ENCODE data around the gene SIRPB2.

SIRPB2 gene

DNA sequence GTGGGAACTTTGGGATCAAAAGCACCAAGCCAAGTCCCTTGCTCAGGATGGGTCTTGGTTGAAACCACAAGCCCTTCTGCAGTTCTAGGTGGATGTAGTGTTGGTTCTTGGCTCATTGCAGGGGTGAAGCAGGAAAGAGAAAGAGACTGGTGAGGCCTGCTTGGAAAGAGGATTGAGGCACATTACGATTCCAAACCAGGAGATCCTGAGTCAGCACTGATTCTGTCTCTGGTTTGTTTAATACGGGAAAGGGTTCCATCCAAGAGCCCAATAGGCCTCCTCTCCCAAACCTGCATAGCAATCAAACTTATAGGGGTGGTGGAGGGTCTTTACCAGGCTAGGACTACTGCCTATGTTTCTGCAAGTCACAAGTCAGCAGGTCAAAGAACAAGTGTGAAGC lies 48.9 kb downstream of the SIRPB2 start:
- no peaks in the 10 kb centered on the region for H3K9me3 ChIP-seq (ENCODE audit: insufficient read depth, low read length)
- no peaks in the 10 kb centered on the region for H3K9me2 ChIP-seq (replicated peaks; ENCODE audit: insufficient read depth, low read length)
- H3F3A ChIP-seq (ENCODE audit: insufficient read depth), result no peaks in the 10 kb centered on the region
- H4K20me1 ChIP-seq (ENCODE audit: low read depth, low read length), result no peaks in the 10 kb centered on the region
- H3K4me3 ChIP-seq (ENCODE audit: insufficient read depth, low read length, poor library complexity, severe bottlenecking), result no peak overlapping the region
- H2AFZ ChIP-seq (ENCODE audit: low read depth, low read length, severe bottlenecking), result no peak overlapping the region
- no peak overlapping the region for H3K4me2 ChIP-seq (ENCODE audit: low read depth, low read length, poor library complexity, severe bottlenecking)
- no peaks in the 10 kb centered on the region for H3K36me3 ChIP-seq (ENCODE audit: low read length)
- no peak overlapping the region for H3K27ac ChIP-seq (ENCODE audit: low read depth, low read length)
- TF ChIP-seq CTCF (IDR thresholded peaks at IDR 0.05; ENCODE audit: insufficient read depth, low read length, poor library complexity, severe bottlenecking) (no peak), EZH2phosphoT487 (conservative IDR thresholded peaks at IDR 0.05; ENCODE audit: low read length) (no peak)
- no peaks in the 10 kb centered on the region for H3K27me3 ChIP-seq (ENCODE audit: low read length)
- no peaks in the 10 kb centered on the region for H3K79me2 ChIP-seq (ENCODE audit: insufficient read depth, low read length)
- H3K9ac ChIP-seq (ENCODE audit: low read length), result no peak overlapping the region

- H2AFZ ChIP-seq (ENCODE audit: low read depth, low read length, severe bottlenecking), result no peak overlapping the region
- no peaks in the 10 kb centered on the region for H3K9me3 ChIP-seq (ENCODE audit: insufficient read depth, low read length)
- H3K36me3 ChIP-seq (ENCODE audit: low read length), result no peaks in the 10 kb centered on the region
- H3K27me3 ChIP-seq (ENCODE audit: low read length), result no peaks in the 10 kb centered on the region
- H3K79me2 ChIP-seq (ENCODE audit: insufficient read depth, low read length), result no peaks in the 10 kb centered on the region
- H3K9me2 ChIP-seq (replicated peaks; ENCODE audit: insufficient read depth, low read length), result no peaks in the 10 kb centered on the region
- H4K20me1 ChIP-seq (ENCODE audit: low read depth, low read length), result no peaks in the 10 kb centered on the region
- no peaks in the 10 kb centered on the region for H3F3A ChIP-seq (ENCODE audit: insufficient read depth)
- no peak overlapping the region for H3K4me3 ChIP-seq (ENCODE audit: insufficient read depth, low read length, poor library complexity, severe bottlenecking)
- H3K27ac ChIP-seq (ENCODE audit: low read depth, low read length), result no peak overlapping the region
- H3K9ac ChIP-seq (ENCODE audit: low read length), result no peak overlapping the region
- H3K4me2 ChIP-seq (ENCODE audit: low read depth, low read length, poor library complexity, severe bottlenecking), result no peak overlapping the region
- no peak for TF ChIP-seq EZH2phosphoT487 (conservative IDR thresholded peaks at IDR 0.05; ENCODE audit: low read length)
- no peak for TF ChIP-seq CTCF (IDR thresholded peaks at IDR 0.05; ENCODE audit: insufficient read depth, low read length, poor library complexity, severe bottlenecking)
Observed at GRCh38 chr20:1441133-1441532, 50.1 kb downstream of the SIRPB2 start.

DNA sequence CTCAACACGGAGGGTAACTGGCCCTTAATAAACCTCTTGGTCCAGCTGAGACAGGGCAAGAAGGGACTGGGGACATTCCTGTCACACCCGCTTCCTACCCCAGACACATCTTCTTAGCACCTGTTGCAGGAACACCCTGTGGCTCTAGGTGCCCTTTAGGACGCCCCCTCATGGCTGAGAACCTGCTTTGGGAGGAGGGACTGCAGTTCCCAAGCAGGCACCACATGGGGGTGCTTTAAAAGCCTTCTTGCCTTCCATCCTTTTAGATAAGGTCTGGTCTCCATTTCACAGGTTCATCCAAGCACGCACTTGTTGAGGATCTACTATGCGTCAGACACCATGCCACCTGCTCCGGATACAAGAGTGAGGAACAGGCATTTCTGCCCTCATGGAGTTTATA lies 51.2 kb downstream of the SIRPB2 start:
- no peak overlapping the region for H3K4me3 ChIP-seq (ENCODE audit: insufficient read depth, low read length, poor library complexity, severe bottlenecking)
- no peaks in the 10 kb centered on the region for H3K36me3 ChIP-seq (ENCODE audit: low read length)
- no peak overlapping the region for H3K9ac ChIP-seq (ENCODE audit: low read length)
- no peak overlapping the region for H3K27ac ChIP-seq (ENCODE audit: low read depth, low read length)
- no peaks in the 10 kb centered on the region for H3K9me3 ChIP-seq (ENCODE audit: insufficient read depth, low read length)
- H4K20me1 ChIP-seq (ENCODE audit: low read depth, low read length), result no peaks in the 10 kb centered on the region
- no peaks in the 10 kb centered on the region for H3K27me3 ChIP-seq (ENCODE audit: low read length)
- H3K4me2 ChIP-seq (ENCODE audit: low read depth, low read length, poor library complexity, severe bottlenecking), result no peak overlapping the region
- no peak overlapping the region for H2AFZ ChIP-seq (ENCODE audit: low read depth, low read length, severe bottlenecking)
- no peaks in the 10 kb centered on the region for H3F3A ChIP-seq (ENCODE audit: insufficient read depth)
- TF ChIP-seq CTCF (IDR thresholded peaks at IDR 0.05; ENCODE audit: insufficient read depth, low read length, poor library complexity, severe bottlenecking) (peak; percentile 77), EZH2phosphoT487 (conservative IDR thresholded peaks at IDR 0.05; ENCODE audit: low read length) (no peak)
- H3K9me2 ChIP-seq (replicated peaks; ENCODE audit: insufficient read depth, low read length), result no peaks in the 10 kb centered on the region
- no peaks in the 10 kb centered on the region for H3K79me2 ChIP-seq (ENCODE audit: insufficient read depth, low read length)

GRCh38 chr20:1438361-1438760 lies 52.9 kb downstream of the SIRPB2 start:
- no peaks in the 10 kb centered on the region for H3K9me2 ChIP-seq (replicated peaks; ENCODE audit: insufficient read depth, low read length)
- no peaks in the 10 kb centered on the region for H3K36me3 ChIP-seq (ENCODE audit: low read length)
- no peaks in the 10 kb centered on the region for H4K20me1 ChIP-seq (ENCODE audit: low read depth, low read length)
- H3K9me3 ChIP-seq (ENCODE audit: insufficient read depth, low read length), result no peaks in the 10 kb centered on the region
- H3K27me3 ChIP-seq (ENCODE audit: low read length), result no peaks in the 10 kb centered on the region
- TF ChIP-seq CTCF (IDR thresholded peaks at IDR 0.05; ENCODE audit: insufficient read depth, low read length, poor library complexity, severe bottlenecking), result no peak
- no peak for TF ChIP-seq EZH2phosphoT487 (conservative IDR thresholded peaks at IDR 0.05; ENCODE audit: low read length)
- H3K4me3 ChIP-seq (ENCODE audit: insufficient read depth, low read length, poor library complexity, severe bottlenecking), result no peak overlapping the region
- no peaks in the 10 kb centered on the region for H3K79me2 ChIP-seq (ENCODE audit: insufficient read depth, low read length)
- no peak overlapping the region for H2AFZ ChIP-seq (ENCODE audit: low read depth, low read length, severe bottlenecking)
- no peak overlapping the region for H3K4me2 ChIP-seq (ENCODE audit: low read depth, low read length, poor library complexity, severe bottlenecking)
- no peak overlapping the region for H3K27ac ChIP-seq (ENCODE audit: low read depth, low read length)
- no peak overlapping the region for H3K9ac ChIP-seq (ENCODE audit: low read length)
- no peaks in the 10 kb centered on the region for H3F3A ChIP-seq (ENCODE audit: insufficient read depth)
